SK-N-SH (cell line): ENCODE results near the gene MAGI3. TPM values are rescaled to one million over a fixed set of nuclear protein-coding genes. Genes with fewer than 3 reads are reported as not detected.

Experiments used
- CTCF ChIA-PET: fragments of 300-600, 350-600 bp; formaldehyde crosslinking; extraction: SDS; loops from one replicate; lab custom pipeline; 2021; lab: Yijun Ruan, JAX
- POLR2A ChIA-PET: fragments of 350-600 bp; sonication (Branson Sonifier 250); formaldehyde crosslinking; extraction: SDS; loops from one replicate; lab custom pipeline; 2020; ENCODE audit warnings: antibody characterized with exemption, inconsistent platforms; lab: Yijun Ruan, JAX
- DNase-seq: peaks from one replicate; pipeline ENCODE4 v3.0.0; 2012
- H2AFZ ChIP-seq: fragments of 200-600 bp; sonication (generic); 2 replicates; pipeline ENCODE4 v1.8.1; 2016; ENCODE audit warnings: antibody characterized with exemption, mild to moderate bottlenecking, low read depth
- H3F3A ChIP-seq: fragments of 200-600 bp; sonication (generic); replicated peaks from 2 replicates; pipeline ENCODE3; 2016; ENCODE audit warnings: antibody characterized with exemption, mild to moderate bottlenecking; ENCODE audit not compliant: insufficient read depth
- H3K27ac ChIP-seq, 2 experiments: fragments of 200-500 bp in 1 of 2; fragments of 200-600 bp in 1 of 2; sonication (Bioruptor generic) in 1 of 2; sonication (generic), shearing (Covaris generic) in 1 of 2; 2 replicates each; pipeline versions ENCODE4 v1.5.1 to v1.6.1; 2014 to 2016; ENCODE audit warnings: low read depth in 2 of 2, inconsistent platforms in 1 of 2, low read length in 1 of 2, mild to moderate bottlenecking in 1 of 2, mixed read lengths in 1 of 2
- H3K27me3 ChIP-seq: fragments of 200-600 bp; sonication (generic), shearing (Covaris generic); 2 replicates; pipeline ENCODE4 v1.6.1; 2016; ENCODE audit warnings: mixed run types; ENCODE audit not compliant: insufficient read depth
- H3K36me3 ChIP-seq, 2 experiments: fragments of 200-500 bp in 1 of 2; fragments of 200-600 bp in 1 of 2; sonication (Bioruptor generic) in 1 of 2; sonication (generic) in 1 of 2; replicated peaks in 1 of 2; 2 replicates each; pipeline versions ENCODE3 to v1.5.1; 2014 to 2016; ENCODE audit warnings: low read length in 1 of 2, mild to moderate bottlenecking in 1 of 2; ENCODE audit not compliant: insufficient read depth in 2 of 2, control insufficient read depth in 1 of 2
- H3K4me1 ChIP-seq, 2 experiments: fragments of 200-500 bp in 1 of 2; fragments of 200-600 bp in 1 of 2; sonication (Bioruptor generic) in 1 of 2; sonication (generic), shearing (Covaris generic) in 1 of 2; 2 replicates each; pipeline versions ENCODE4 v1.5.1 to v1.6.1; 2014 to 2016; ENCODE audit warnings: low read depth in 1 of 2, low read length in 1 of 2, mixed run types in 1 of 2; ENCODE audit not compliant: insufficient read depth in 2 of 2, control insufficient read depth in 1 of 2
- H3K4me2 ChIP-seq: fragments of 200-600 bp; sonication (generic), shearing (Covaris generic); 2 replicates; pipeline ENCODE4 v1.6.1; 2017; ENCODE audit warnings: mixed run types
- H3K4me3 ChIP-seq, 2 experiments: fragments of 200-500 bp in 1 of 2; fragments of 200-600 bp in 1 of 2; sonication (Bioruptor generic) in 1 of 2; sonication (generic), shearing (Covaris generic) in 1 of 2; 2 replicates each; pipeline versions ENCODE4 v1.5.1 to v1.8.1; 2014 to 2016; ENCODE audit warnings: low read depth in 2 of 2, inconsistent platforms in 1 of 2, low read length in 1 of 2, mild to moderate bottlenecking in 1 of 2, mixed read lengths in 1 of 2, moderate library complexity in 1 of 2
- H3K79me2 ChIP-seq: fragments of 200-600 bp; sonication (generic); 2 replicates; pipeline ENCODE4 v1.8.1; 2017; ENCODE audit warnings: mild to moderate bottlenecking; ENCODE audit not compliant: insufficient read depth
- H3K9ac ChIP-seq: fragments of 200-600 bp; sonication (generic); 2 replicates; pipeline ENCODE4 v1.6.1; 2017; ENCODE audit warnings: mixed run types
- H3K9me2 ChIP-seq: fragments of 200-600 bp; sonication (generic); 2 replicates; pipeline ENCODE4 v1.6.1; 2017; ENCODE audit warnings: mixed run types
- H3K9me3 ChIP-seq: fragments of 200-600 bp; sonication (generic); 2 replicates; pipeline ENCODE4 v1.6.1; 2017; ENCODE audit warnings: mixed run types, mild to moderate bottlenecking, moderate library complexity
- H4K20me1 ChIP-seq: fragments of 200-600 bp; sonication (generic); 2 replicates; pipeline ENCODE4 v1.6.1; 2017; ENCODE audit warnings: mild to moderate bottlenecking, mixed run types; ENCODE audit not compliant: insufficient read depth
- CHD2 ChIP-seq: fragments of 150-350 bp; IDR thresholded peaks from 2 replicates; pipeline ENCODE4 v1.6.1; 2018; ENCODE audit warnings: low read length; ENCODE audit not compliant: partially characterized antibody
- ELF1 ChIP-seq: IDR thresholded peaks from 2 replicates; pipeline ENCODE4 v1.4.0; 2012
- FOSL2 ChIP-seq: IDR thresholded peaks from 2 replicates; pipeline ENCODE4 v1.4.0; 2012; ENCODE audit warnings: low read depth, mild to moderate bottlenecking, moderate library complexity, borderline replicate concordance
- GATA2 ChIP-seq: sonication (generic); formaldehyde crosslinking; IDR thresholded peaks from 2 replicates; pipeline ENCODE4 v1.5.0; 2020; ENCODE audit warnings: mild to moderate bottlenecking, missing genetic modification reagents
- MAX ChIP-seq: IDR thresholded peaks from 2 replicates; pipeline ENCODE4 v1.4.0; 2012; ENCODE audit warnings: low read depth
- MEF2A ChIP-seq: IDR thresholded peaks from 2 replicates; pipeline ENCODE4 v1.4.0; 2012; ENCODE audit warnings: low read depth, borderline replicate concordance
- NRF1 ChIP-seq: IDR thresholded peaks from 2 replicates; pipeline ENCODE4 v1.6.1; 2012; ENCODE audit warnings: low read depth, mild to moderate bottlenecking, low read length
- POLR2AphosphoS5 ChIP-seq: IDR thresholded peaks from 2 replicates; pipeline ENCODE4 v1.6.1; 2012; ENCODE audit warnings: low read depth, low read length
- RCOR1 ChIP-seq: fragments of 150-350 bp; IDR thresholded peaks from 2 replicates; pipeline ENCODE4 v1.6.1; 2017; ENCODE audit warnings: antibody characterized with exemption, low read length
- SMC3 ChIP-seq: IDR thresholded peaks from 2 replicates; pipeline ENCODE4 v1.6.1; 2012; ENCODE audit warnings: low read depth, low read length, improper control_type of control experiment
- YY1 ChIP-seq: IDR thresholded peaks from 2 replicates; pipeline ENCODE4 v1.4.0; 2012; ENCODE audit warnings: low read depth, mild to moderate bottlenecking
- ZBTB33 ChIP-seq: IDR thresholded peaks from 2 replicates; pipeline ENCODE4 v1.4.0; 2012; ENCODE audit warnings: low read depth, borderline replicate concordance
- WGBS: methylation state at CpG from one replicate; pipeline ENCODE4 v1.1.6; 2017; ENCODE audit warnings: low lambda C conversion rate; 5-methylcytosine and 5-hydroxymethylcytosine counted together
- polyA plus RNA-seq, 3 experiments: library from polyadenylated mRNA; depleted of rRNA; stranded (reverse); fragments of >200 nt; gene quantifications; 2 replicates each; pipeline ENCODE4 v1.2.3, GENCODE V29; 2012
- TF ChIP-seq, protein P1 (sequence below): IDR thresholded peaks from 2 replicates; pipeline ENCODE4 v1.4.0; 2012; ENCODE audit warnings: low read depth, borderline replicate concordance

The MAGI3 gene
- polyA plus RNA-seq, 1 of the 3 experiments (the other 2 are of a cell fraction) = 2.9 TPM

- TF ChIP-seq GATA2 (CRISPR knock-in tag) (no peak), MEF2A (no peak), FOSL2 (no peak)
These were observed 263.4 kb downstream of the MAGI3 start (continued) for GRCh38 chr1:113653741-113654140.

DNA sequence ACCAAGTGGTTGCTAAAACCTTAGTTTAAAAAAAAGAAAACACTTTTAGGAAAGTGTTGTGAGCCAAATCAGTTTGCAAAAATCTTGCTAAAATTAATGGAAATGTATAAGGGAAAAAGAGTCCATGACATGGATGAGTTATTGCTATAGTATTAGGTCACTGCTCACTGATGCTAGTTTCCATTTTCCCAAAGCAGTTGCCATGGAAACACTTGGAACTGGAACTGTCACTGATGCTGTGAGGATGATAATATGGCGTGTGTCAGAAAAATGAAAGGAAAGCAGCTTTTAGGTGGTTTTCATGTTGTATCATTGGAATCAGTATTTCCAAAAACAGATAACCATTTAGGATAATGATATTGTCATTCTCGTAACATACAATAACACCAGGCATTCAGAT lies 264.6 kb downstream of the MAGI3 start:
- ChIA-PET CTCF (interaction anchor here (0.7 to 1.9 kb wide), 5 partner anchors 10 to 582 kb away, joined by 3 to 6 read pairs (median 4); partner anchors contain the start of gene LRIG2), POLR2A (no interaction called here)
- peak; percentile 44 for DNase-seq

More for the DNA sequence above, 264.6 kb downstream of the MAGI3 start:
- 88% methylated on average over 2 of the region's 2 CpGs for WGBS
- Histone ChIP-seq H3K4me3 (no peak overlapping the region), H4K20me1 (no peaks in the 10 kb centered on the region)
- no peak for TF ChIP-seq POLR2AphosphoS5
- no peak for TF ChIP-seq ELF1
- no peak for TF ChIP-seq MAX
- no peak for TF ChIP-seq YY1
- no peak for TF ChIP-seq CHD2
- TF ChIP-seq RCOR1 = no peak
- TF ChIP-seq, protein P1, sequence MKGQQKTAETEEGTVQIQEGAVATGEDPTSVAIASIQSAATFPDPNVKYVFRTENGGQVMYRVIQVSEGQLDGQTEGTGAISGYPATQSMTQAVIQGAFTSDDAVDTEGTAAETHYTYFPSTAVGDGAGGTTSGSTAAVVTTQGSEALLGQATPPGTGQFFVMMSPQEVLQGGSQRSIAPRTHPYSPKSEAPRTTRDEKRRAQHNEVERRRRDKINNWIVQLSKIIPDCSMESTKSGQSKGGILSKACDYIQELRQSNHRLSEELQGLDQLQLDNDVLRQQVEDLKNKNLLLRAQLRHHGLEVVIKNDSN = no peak
- no peak for TF ChIP-seq GATA2 (CRISPR knock-in tag)
- no peak for TF ChIP-seq NRF1
- no peak for TF ChIP-seq ZBTB33
- no peak for TF ChIP-seq SMC3
- no peak for TF ChIP-seq FOSL2
- TF ChIP-seq, all 33 proteins: peak for 0
- Histone ChIP-seq H3K79me2 (no peaks in the 10 kb centered on the region), H3K4me2 (no peak overlapping the region), H3K9me3 (no peaks in the 10 kb centered on the region), H3K9ac (no peak overlapping the region), H3K27me3 (no peaks in the 10 kb centered on the region), H3K9me2 (no peaks in the 10 kb centered on the region), H3K4me1 (peaks cover 0 to 12% of the 10 kb centered on the region in 2 experiments; a peak in 2 of 4 replicates), H3F3A (no peaks in the 10 kb centered on the region), H2AFZ (no peak overlapping the region), H3K36me3 (peaks cover 29 to 50% of the 10 kb centered on the region in 2 experiments), H3K27ac (no peak overlapping the region; a peak in 1 of 4 replicates)
